RWPE1 (cell line): ENCODE measurements around the gene PPIL1.

Experiments used
- CTCF ChIA-PET: fragments of 350-600 bp; sonication (Branson Sonifier 250); formaldehyde crosslinking; extraction: SDS; loops from one replicate; lab custom pipeline; 2021; lab: Yijun Ruan, JAX
- POLR2A ChIA-PET: fragments of 400-600 bp; formaldehyde crosslinking; extraction: SDS; loops from one replicate; lab custom pipeline; 2020; ENCODE audit warnings: antibody characterized with exemption; ENCODE audit not compliant: low non-redundant PET; lab: Yijun Ruan, JAX
- DNase-seq: peaks from one replicate; pipeline ENCODE4 v3.0.0; 2012; ENCODE audit warnings: low spot score
- H3K27ac ChIP-seq: fragments of 450-650 bp; 2 replicates; pipeline ENCODE4 v1.5.1; 2017
- TF ChIP-seq, protein P1 (sequence below): fragments of 450-650 bp; conservative IDR thresholded peaks from 2 replicates; pipeline ENCODE4 v1.5.1; 2017; ENCODE audit warnings: low read depth, mild to moderate bottlenecking

PPIL1 gene

DNA sequence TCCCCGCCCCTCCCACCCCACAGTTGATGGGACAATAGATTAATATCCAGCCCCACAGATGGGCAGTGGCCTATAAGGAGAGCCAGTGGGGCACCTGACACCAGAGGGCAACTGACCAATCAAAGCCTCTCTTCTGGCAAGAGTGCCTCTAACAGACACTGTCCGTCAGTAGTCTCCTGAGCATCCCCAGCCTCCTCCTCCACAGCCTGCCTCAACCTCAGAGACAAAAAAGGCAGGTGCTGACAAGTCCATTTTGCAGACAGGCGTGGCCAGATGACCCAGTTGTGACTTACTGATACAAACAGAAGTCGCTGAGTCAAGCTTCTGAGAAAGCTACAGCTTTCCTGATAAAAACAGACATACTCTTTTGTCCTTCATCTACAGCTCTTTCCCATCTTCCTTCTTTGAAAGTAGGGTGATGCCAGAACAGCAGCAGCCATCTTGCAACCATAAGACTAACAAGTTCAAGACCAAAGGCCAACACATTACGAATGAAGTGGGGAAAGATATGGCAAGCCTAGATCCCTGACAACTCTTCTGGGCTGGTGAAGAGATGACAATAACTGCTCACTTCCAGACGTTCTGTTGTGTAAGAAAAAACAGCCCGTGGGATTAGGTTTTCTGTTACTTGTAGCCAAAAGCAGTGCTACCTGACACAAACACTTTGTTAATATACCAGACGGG, 12.3 kb downstream of the PPIL1 start:
- POLR2A ChIA-PET, result no interaction called here
- H3K27ac ChIP-seq, result peak overlapping the region; percentile 32
- peak; percentile 63 for DNase-seq
- TF ChIP-seq, protein P1, sequence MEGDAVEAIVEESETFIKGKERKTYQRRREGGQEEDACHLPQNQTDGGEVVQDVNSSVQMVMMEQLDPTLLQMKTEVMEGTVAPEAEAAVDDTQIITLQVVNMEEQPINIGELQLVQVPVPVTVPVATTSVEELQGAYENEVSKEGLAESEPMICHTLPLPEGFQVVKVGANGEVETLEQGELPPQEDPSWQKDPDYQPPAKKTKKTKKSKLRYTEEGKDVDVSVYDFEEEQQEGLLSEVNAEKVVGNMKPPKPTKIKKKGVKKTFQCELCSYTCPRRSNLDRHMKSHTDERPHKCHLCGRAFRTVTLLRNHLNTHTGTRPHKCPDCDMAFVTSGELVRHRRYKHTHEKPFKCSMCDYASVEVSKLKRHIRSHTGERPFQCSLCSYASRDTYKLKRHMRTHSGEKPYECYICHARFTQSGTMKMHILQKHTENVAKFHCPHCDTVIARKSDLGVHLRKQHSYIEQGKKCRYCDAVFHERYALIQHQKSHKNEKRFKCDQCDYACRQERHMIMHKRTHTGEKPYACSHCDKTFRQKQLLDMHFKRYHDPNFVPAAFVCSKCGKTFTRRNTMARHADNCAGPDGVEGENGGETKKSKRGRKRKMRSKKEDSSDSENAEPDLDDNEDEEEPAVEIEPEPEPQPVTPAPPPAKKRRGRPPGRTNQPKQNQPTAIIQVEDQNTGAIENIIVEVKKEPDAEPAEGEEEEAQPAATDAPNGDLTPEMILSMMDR, result no peak
- CTCF ChIA-PET, result interaction anchor here (1.3 kb wide), 1 partner anchor 11 kb away, joined by 5 read pairs; no protein-coding TSS in a partner anchor

DNA sequence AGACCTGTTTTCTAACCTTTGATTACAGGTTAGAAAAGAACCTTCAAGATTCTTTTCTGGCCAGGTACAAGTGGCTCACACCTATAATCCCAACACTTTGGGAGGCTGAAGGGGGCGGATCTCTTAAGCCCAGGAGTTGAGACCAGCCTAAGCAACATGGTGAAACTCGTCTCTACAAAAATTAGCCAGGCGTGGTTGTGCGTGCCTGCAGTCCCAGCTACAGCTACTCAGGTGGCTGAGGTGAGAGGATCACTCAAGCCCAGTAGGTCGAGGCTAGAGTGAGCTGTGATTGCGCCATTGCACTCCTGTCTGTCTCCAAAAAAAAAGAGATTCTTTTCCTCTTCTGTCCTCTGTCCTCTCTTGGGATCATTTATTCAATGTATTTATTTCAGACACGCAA, 14.5 kb downstream of the PPIL1 start:
- no peak for DNase-seq
- CTCF ChIA-PET, result interaction anchor here (0.5 to 1.4 kb wide), 3 partner anchors 9 to 207 kb away, joined by 3 to 6 read pairs (median 5); partner anchors contain the start of gene C6orf89
- no peak overlapping the region for H3K27ac ChIP-seq
- POLR2A ChIA-PET, result interaction anchor here (0.6 kb wide), 1 partner anchor 245 kb away, joined by 7 read pairs; no protein-coding TSS in a partner anchor
- TF ChIP-seq, protein P1, result no peak

DNA sequence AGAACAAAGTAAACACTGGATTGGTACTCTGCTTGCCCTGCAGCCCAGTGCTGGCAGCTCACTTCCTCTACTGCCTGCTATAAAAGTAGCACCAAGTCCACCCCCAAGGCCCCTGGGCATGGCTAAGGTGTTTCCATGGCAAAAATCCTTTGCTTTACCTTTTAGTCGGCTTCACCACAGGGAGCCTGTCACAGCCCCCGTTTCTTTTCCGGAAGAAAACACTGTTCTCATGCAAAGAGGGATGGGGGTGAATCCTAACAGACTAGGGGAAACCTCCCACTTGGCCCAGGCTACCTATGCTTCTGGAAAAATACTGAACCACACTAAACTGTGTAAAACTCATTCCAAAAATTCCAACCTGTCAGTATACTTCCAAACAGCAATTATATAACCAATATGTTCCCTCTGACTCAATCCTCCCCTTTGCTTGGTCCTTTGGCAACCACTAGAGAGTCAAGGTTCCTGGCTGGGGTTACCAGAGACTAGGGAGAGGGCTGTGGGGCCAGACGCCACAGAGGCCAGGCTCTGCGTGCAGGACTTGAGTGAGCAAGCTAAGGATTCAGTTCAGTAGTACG, 16.1 kb downstream of the PPIL1 start:
- POLR2A ChIA-PET, result no interaction called here

DNA sequence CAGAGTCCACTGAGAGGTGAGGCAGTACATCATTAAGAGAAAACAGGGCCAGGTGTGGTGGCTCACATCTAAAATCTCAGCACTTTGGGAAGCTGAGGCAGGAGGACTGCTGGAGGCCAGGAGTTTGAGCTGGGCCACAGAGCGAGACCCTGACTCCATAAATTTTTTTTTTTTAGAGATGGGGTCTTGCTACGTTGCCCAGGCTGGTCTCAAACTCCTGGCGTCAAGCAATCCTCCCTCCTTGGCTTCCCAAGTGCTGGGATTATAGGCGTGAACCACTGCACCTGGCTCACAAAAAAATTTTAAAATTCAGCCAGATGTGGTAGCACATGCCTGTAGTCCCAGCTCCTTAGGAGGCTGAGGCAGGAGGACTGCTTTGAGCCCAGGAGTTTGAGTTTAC, 17.3 kb downstream of the PPIL1 start:
- CTCF ChIA-PET, result interaction anchor here (0.6 kb wide), 1 partner anchor 16 kb away, joined by 3 read pairs; no protein-coding TSS in a partner anchor

More for the DNA sequence above, 16.1 kb downstream of the PPIL1 start:
- no peak for DNase-seq
- CTCF ChIA-PET, result no interaction called here
- peak overlapping the region; percentile 38 for H3K27ac ChIP-seq
- TF ChIP-seq, protein P1, result no peak

DNA sequence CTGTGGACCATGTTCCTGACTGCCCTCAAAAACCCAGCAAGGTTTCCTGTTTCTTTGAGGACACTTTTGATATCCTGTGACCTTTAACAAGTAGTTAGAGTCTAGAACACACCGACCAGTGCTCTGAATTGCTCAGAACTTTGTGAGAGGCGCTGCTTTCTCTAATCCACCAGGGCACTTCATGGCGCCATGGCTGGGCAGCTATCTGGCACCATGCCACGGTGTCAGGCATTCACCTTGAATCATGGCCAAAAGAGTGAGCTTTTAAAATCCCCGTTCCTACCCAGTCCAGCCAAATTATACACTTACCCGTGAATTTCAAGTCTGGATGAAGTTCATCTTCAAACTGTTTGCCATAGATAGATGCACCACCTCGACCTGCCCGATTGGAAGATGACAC, 18.3 kb downstream of the PPIL1 start:
- no peak for DNase-seq
- CTCF ChIA-PET, result no interaction called here
- POLR2A ChIA-PET, result no interaction called here
- no peak overlapping the region for H3K27ac ChIP-seq
- TF ChIP-seq, protein P1, result no peak

More for the DNA sequence above, 17.3 kb downstream of the PPIL1 start:
- no peak for DNase-seq
- POLR2A ChIA-PET, result interaction anchor here (0.5 kb wide), 1 partner anchor 70 kb away, joined by 4 read pairs; no protein-coding TSS in a partner anchor
- TF ChIP-seq, protein P1, result no peak
- no peak overlapping the region for H3K27ac ChIP-seq

DNA sequence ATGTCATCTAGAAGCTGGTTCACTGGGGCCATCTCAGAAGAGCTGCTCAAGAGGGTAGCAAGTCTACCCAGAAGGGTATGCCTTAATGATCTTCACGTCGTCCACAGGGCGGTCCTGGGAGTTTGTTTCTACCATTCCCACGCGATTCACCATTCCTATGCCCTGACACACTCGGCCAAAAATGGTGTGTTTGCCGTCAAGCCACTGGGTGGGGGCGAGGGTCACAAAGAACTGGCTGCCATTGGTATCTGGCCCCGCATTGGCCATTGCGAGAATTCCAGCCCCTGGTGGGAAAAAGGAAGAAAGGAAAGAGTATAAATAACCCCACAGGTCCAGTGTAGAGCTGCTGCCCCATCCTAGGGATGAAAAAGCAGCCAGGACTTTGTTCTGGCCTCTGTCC, 18.9 kb downstream of the PPIL1 start:
- POLR2A ChIA-PET, result no interaction called here
- H3K27ac ChIP-seq, result no peak overlapping the region
- TF ChIP-seq, protein P1, result no peak
- no peak for DNase-seq
- CTCF ChIA-PET, result interaction anchor here (0.6 kb wide), 1 partner anchor 20 kb away, joined by 8 read pairs; no protein-coding TSS in a partner anchor
